NK-92 (cell line): ENCODE data around the gene TOMM40.
"Not testable (repeated sequence)": the region's sequence is repeated elsewhere in the genome, so short reads cannot be mapped to it uniquely, and the experiment has no call there.

ENCODE experiments used
- DNase-seq: peaks from one replicate; lab custom pipeline; 2025; ENCODE audit not compliant: unreplicated experiment; lab: John Stamatoyannopoulos, UW

TOMM40 gene

DNA sequence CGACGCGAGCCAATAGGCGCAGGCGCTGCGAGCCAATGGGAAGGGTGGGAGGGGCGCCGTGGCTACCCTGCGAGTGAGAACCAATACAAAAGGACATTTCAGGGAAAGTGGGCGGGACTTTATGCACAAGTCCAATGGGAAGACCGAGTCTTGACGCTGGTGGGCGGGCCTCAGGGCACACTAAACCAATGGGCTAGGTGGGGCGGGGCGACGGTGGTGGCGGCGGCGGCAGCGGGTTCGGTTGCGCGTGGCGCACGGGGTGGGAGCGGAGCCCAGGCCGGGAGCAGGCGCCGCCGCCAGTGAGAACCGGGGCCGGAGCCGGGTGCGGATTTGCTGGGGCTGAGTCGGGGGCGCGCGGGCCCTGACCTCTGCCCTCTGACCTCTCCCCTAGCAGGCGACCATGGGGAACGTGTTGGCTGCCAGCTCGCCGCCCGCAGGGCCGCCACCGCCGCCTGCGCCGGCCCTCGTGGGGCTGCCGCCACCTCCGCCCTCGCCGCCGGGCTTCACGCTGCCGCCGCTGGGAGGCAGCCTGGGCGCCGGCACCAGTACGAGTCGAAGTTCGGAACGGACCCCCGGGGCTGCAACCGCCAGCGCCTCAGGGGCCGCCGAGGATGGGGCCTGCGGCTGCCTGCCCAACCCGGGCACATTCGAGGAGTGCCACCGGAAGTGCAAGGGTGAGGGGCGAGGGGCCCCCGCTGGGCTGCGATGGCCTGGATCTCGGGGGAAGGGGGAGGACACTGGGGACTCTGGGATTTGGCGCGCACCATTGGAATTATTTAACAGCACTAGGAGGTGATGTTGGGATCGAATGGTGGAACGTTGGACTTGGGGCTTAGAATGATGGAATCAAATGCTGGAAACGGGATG, at the start of gene TOMM40:
Gene TOMM40 (plus strand): TSS at position 239 of the 867 bp plus-strand sequence. CDS start 162 bp downstream, at position 401.
- DNase-seq = no peak

DNA sequence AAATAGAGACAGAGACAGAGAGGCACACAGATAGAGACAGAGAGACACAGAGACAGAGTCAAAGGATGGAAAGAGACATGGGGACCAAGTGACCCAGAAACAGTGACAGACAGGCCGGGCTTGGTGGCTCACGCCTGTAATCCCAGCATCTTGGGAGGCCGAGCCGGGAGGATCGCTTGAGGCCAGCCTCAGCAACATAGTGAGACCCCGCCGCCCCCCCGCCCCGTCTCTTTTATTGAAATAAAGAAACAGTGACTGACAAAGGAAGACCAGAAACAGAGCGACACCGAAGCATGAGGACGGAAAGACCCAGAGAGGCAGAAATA, 45.8 kb upstream of the TOMM40 start:
- no peak for DNase-seq

DNA sequence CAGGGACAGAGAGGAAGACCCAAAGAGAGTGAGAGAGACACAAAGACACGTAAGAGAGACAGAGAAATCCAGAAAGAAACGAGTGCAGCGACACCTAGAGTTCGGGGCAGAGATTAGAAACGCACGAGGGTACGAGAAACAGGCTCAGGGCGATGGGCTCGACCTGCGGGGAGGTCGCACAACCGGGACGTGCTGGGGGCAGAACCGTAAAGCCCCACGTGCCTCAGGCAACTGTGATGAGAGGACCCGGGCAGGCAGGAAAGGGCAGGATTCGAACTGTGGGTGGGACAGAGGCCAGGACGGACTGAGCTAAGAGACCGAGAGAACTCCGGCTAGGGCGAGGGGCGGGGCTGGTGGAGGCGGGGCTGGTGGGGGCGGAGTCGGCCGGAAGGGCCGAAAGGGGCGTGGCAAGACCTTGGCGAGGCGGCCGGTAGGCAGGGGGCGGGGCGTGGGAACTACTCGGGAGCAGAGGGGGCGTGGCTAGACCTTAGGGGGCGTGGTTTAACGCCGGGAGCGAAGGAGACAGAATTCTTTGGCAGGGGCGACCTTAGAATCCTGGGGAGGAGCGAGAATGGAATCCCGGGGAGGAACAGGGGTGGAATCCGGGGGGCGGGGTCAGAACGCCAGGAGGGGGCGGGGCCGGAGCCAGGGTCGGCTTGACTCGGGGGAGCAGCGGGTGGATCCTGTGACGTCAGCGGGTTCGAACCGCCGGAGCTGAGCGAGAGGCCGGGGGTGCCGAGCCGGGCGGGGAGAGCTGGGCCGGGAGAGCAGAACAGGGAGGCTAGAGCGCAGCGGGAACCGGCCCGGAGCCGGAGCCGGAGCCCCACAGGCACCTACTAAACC, 45.2 kb upstream of the TOMM40 start, which contains the start of gene NECTIN2:
Gene NECTIN2 (plus strand): TSS at position 686 of the 843 bp plus-strand sequence. CDS start 229 bp downstream, outside the sequence.
- DNase-seq = no peak

- no peak for DNase-seq
Measured at GRCh38 chr19:44846455-44847143, 44.5 kb upstream of the TOMM40 start.

DNA sequence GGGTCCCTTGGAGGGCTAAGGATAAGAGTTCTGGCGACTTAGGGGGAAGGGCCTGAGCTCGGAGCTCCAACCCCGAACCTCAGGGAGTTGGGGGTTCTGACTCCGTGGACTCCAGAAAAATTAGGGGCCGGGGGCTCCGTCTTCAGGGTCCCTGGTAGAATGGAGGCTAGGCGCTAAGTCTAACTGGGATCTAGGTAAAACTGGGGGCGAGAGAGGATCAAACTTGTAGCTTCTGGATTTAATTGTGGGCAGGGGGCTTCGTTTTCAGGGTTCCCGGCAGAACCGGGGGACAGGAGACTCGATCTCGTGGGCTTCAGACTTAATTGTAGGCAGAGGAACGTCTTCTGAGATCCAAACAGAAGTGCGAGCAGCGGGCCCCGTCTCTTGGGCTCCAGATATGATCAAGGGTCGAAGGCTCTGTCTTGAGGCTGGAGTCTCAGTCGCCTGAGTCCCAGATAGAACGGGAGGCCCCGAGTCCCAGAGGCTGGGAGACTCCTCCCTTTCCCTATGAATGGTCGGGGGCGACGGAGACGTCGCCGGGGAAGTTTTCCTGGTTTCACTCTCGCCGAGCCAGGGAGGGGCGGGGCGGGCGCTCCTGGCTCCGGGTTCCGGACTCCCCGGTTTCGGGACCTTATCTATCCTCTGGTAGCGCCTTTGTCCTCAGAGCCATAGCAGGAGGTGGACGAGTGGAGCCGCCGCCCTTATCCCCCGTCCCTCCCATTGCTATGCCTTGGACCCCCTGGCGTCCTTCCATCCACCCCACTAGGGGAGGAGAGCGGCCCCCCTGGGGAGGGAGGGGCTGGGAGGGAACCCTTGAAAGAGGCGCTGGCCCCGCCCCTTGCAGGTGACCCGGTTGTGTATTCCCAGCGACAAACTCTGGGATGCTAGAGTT, 43.7 kb upstream of the TOMM40 start:
- no peak for DNase-seq

DNA sequence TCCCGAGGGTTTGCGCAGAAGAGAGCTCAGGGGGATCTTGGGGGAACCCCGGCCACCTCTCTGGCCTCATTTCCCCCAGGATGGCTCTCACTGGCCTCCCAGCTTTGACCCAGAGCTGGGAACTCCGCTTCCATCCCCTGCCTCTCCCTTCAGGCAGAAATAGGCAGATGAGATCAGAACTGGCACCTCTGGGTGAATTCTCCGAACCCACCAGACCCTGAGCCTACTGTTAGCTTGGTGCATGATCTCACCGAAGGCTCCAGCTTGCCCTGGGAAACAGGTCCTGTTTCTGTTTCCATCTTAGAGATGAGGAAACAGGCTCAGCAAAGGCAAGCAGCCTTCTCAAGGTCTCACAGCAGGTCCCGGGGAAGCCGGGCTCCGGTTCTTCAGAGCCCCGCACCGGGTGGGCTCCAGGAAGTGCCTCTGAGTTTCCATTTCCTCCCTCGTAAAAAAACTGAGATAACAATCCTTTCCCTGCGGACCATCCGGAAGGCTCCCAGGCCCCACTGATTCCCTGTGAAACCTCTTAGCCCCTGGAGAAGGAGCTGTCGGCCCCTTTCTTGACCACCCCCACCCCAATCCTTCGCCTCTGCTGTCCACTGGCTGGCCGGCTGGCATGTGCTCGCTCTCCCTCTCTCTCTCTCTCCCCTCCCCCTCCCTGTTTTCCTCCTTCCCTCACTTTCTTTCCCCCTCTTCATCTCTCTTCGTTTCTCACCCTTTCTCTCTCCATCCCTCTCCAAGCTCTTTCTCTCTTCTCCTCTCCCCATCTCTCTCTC, 42.8 kb upstream of the TOMM40 start:
- no peak for DNase-seq

- no peak for DNase-seq
Measured at GRCh38 chr19:44848812-44849447, 42.1 kb upstream of the TOMM40 start.

- no peak for DNase-seq
Measured at GRCh38 chr19:44850641-44851109, 40.4 kb upstream of the TOMM40 start.

GRCh38 chr19:44851427-44851826, 39.6 kb upstream of the TOMM40 start:
- no peak for DNase-seq

DNA sequence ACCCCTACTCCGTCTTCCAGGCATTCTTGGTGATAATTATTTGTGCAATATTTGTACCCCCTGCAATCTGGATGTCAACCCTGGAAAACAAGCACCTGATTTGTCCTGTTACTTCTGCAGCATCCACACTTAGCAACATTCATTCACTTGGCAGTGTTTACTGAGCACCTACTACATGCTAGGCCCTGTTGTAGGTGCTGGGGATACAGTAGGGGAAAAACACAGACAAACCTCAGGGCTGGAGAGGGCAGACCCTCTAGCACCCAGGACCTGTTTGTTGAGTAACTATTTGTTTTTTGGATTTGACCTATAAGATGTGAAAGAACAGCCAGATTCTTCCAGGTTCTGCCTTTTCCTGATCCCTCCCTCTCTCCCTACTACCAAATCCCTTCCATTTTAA, 35.4 kb upstream of the TOMM40 start:
- no peak for DNase-seq

- DNase-seq = no peak
Measured at GRCh38 chr19:44856421-44857083, 34.5 kb upstream of the TOMM40 start.

- no peak for DNase-seq
Measured at GRCh38 chr19:44857837-44858236, 33.2 kb upstream of the TOMM40 start.

DNA sequence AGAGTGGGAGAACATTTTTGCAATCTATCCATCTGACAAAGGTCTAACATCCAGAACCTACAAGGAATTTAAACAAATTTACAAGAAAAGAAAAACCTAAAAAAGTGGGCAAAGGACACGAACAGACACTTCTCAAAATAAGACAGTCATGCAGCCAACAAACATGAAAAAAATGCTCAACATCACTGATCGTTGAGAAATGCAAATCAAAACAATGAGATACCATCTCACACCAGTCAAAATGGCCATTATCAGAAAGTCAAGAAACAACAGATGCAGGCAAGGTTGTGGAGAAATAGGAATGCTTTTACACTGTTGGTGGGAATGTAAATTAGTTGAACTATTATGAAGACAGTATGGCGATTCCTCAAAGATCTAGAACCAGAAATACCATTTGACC, 29.5 kb upstream of the TOMM40 start:
- DNase-seq = not testable (repeated sequence)

DNA sequence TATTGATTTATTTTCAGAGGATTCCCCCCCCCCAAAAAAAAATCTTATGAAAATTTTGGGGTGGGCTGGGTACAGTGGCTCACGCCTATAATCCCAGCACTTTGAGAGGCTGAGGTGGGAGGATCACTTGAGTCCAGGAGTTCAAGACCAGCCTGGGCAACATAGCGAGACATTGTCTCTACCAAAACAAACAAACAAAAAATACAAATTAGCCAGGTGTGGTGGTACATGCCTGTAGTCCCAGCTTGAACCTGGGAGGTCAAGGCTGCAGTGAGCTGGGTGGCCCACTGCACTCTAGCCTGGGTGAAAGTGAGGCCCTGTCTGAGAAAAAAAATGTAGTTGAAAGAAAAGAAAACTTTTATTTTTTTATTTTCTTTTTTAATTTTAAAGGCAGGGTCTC, 27.1 kb upstream of the TOMM40 start:
- no peak for DNase-seq

DNA sequence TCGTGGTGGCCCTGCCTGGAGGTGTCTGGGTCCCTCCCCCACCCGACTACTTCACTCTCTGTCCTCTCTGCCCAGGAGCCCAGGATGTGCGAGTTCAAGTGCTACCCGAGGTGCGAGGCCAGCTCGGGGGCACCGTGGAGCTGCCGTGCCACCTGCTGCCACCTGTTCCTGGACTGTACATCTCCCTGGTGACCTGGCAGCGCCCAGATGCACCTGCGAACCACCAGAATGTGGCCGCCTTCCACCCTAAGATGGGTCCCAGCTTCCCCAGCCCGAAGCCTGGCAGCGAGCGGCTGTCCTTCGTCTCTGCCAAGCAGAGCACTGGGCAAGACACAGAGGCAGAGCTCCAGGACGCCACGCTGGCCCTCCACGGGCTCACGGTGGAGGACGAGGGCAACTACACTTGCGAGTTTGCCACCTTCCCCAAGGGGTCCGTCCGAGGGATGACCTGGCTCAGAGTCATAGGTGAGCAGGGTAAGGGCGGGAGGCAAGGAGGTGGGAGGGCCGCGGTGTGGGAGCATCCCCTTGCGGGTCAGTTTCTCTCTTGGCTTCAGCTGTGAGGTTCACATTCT, 25.8 kb upstream of the TOMM40 start:
- no peak for DNase-seq

DNA sequence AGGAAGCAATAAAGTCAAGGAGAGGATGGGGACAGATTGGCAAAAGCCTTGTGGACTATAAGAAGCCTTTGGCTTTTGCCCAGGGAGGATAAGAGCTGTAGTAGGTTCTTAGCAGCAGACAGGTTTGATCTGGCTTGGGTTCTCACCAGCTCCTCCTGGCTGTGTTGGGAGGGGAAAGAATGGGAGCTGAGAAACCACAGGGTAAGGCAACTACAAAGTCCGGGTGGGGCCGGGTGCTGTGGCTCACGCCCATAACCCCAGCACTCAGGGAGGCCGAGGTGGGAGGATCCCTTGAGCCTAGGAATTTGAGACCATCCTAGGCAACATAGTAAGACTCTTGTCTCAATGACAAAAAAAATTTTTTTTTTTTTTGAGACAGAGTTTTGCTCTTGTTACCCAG, 24.4 kb upstream of the TOMM40 start:
- no peak for DNase-seq

DNA sequence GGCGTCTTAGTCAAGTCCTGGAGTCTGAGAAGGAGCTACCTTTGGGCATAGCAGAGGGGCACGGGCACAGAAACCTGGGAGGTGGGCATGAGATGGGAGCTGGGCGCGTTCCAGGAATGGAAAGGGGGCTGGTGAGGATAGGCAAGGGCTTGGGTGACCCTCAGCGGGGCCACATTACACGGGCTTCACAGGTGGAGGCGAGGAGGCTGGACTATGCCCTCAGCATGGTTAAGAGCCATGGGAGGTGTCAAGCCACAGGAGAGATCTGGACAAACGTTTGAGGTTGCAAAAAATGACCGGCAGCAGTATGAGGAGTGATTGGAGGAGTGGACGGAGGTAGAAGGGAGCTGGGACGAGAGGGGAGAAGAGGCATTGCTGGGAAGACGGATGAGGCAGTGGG, 23.5 kb upstream of the TOMM40 start:
- DNase-seq = no peak
